GM10248 (cell line): ENCODE measurements around the gene AEBP1.

Source experiments
- CTCF ChIA-PET: fragments of 300-600 bp; sonication (Branson Sonifier 250); formaldehyde crosslinking; extraction: SDS; loops from one replicate; lab custom pipeline; 2021; ENCODE audit warnings: antibody characterized with exemption; lab: Yijun Ruan, JAX
- POLR2A ChIA-PET: fragments of 350-650 bp; sonication (Branson Sonifier 250); formaldehyde crosslinking; extraction: SDS; loops from one replicate; lab custom pipeline; 2020; ENCODE audit warnings: antibody characterized with exemption; lab: Yijun Ruan, JAX
- DNase-seq: peaks from one replicate; pipeline ENCODE4 v3.0.0; 2012; ENCODE audit errors: extremely low spot score
- CTCF ChIP-seq: IDR thresholded peaks from 2 replicates; pipeline ENCODE4 v1.5.1; 2012; ENCODE audit warnings: mild to moderate bottlenecking, low read depth; ENCODE audit errors: extremely low read depth, missing control alignments, control extremely low read depth

AEBP1 gene

GRCh38 chr7:44113764-44114354 lies 9.7 kb downstream of the AEBP1 start:
- POLR2A ChIA-PET, result no interaction called here
- CTCF ChIA-PET, result no interaction called here
- TF ChIP-seq CTCF, result no peak
- no peak for DNase-seq

- POLR2A ChIA-PET, result no interaction called here
- TF ChIP-seq CTCF, result no peak
- CTCF ChIA-PET, result interaction anchor here (0.8 to 0.9 kb wide), 2 partner anchors 86 to 450 kb away, joined by 3 read pairs; partner anchors contain the start of gene YKT6
- no peak for DNase-seq
Measured at GRCh38 chr7:44114586-44115310, 10.6 kb downstream of the AEBP1 start.

GRCh38 chr7:44116087-44116788 lies 12.1 kb downstream of the AEBP1 start:
- POLR2A ChIA-PET, result no interaction called here
- TF ChIP-seq CTCF, result no peak
- CTCF ChIA-PET, result interaction anchor here (0.8 to 2.4 kb wide), 2 partner anchors 10 to 19 kb away, joined by 4 to 6 read pairs; no protein-coding TSS in a partner anchor
- no peak for DNase-seq

- ChIA-PET POLR2A (no interaction called here), CTCF (interaction anchor here (2.4 kb wide), 1 partner anchor 19 kb away, joined by 6 read pairs; no protein-coding TSS in a partner anchor)
- DNase-seq, result no peak
- no peak for TF ChIP-seq CTCF
Measured at GRCh38 chr7:44116789-44117666, 12.9 kb downstream of the AEBP1 start.

- ChIA-PET POLR2A (no interaction called here), CTCF (interaction anchor here (2.4 kb wide), 1 partner anchor 20 kb away, joined by 6 read pairs; no protein-coding TSS in a partner anchor)
- no peak for DNase-seq
- TF ChIP-seq CTCF, result no peak
Measured at GRCh38 chr7:44117801-44118429, 13.8 kb downstream of the AEBP1 start.
